WTC11 (cell line): Measurements from ENCODE around the gene RBL1. TPM values are rescaled to one million over a fixed set of nuclear protein-coding genes. Genes with fewer than 3 reads are reported as not detected.

Source experiments
- ATAC-seq: fragments of 200-7000 bp; cut with Tn5 transposase; 2 replicates; pipeline ENCODE4 v1.10.0; 2021; ENCODE audit warnings: mild to moderate bottlenecking, moderate library complexity
- CTCF ChIA-PET: fragments of 300-600 bp; sonication (Branson Sonifier 250); formaldehyde crosslinking; loops from one replicate; lab custom pipeline; 2021; ENCODE audit warnings: antibody characterized with exemption; lab: Charles Lee
- POLR2A ChIA-PET: fragments of 350-600 bp; sonication (Branson Sonifier 250); formaldehyde crosslinking; loops from one replicate; lab custom pipeline; 2021; ENCODE audit warnings: antibody characterized with exemption; lab: Charles Lee
- DNase-seq: peaks from one replicate; pipeline ENCODE4 v3.0.0; 2021; ENCODE audit warnings: low spot score
- H3K27ac Mint-ChIP-seq: 2 replicates; pipeline ENCODE4 v1.8.0; 2021; ENCODE audit warnings: mixed read lengths
- H3K27me3 Mint-ChIP-seq: 2 replicates; pipeline ENCODE4 v1.8.0; 2021; ENCODE audit warnings: low read depth, mild to moderate bottlenecking, moderate library complexity, mixed read lengths
- H3K36me3 Mint-ChIP-seq: 2 replicates; pipeline ENCODE4 v1.8.0; 2021; ENCODE audit warnings: mixed read lengths
- H3K4me1 Mint-ChIP-seq: 2 replicates; pipeline ENCODE4 v1.8.0; 2022; ENCODE audit warnings: mixed read lengths
- H3K4me3 Mint-ChIP-seq: 2 replicates; pipeline ENCODE4 v1.8.0; 2021; ENCODE audit warnings: mild to moderate bottlenecking, moderate library complexity, mixed read lengths
- H3K9me3 Mint-ChIP-seq: 2 replicates; pipeline ENCODE4 v1.8.0; 2021; ENCODE audit warnings: mixed read lengths
- AFF4 ChIP-seq: sonication (generic); formaldehyde crosslinking; IDR thresholded peaks from 2 replicates; pipeline ENCODE4 v1.8.1; 2023; ENCODE audit warnings: mild to moderate bottlenecking, missing genetic modification reagents, borderline replicate concordance
- ATF6 ChIP-seq: sonication (generic); formaldehyde crosslinking; IDR thresholded peaks from 2 replicates; pipeline ENCODE4 v1.8.1; 2023; ENCODE audit warnings: mild to moderate bottlenecking, missing genetic modification reagents
- CBFB ChIP-seq: sonication (generic); formaldehyde crosslinking; IDR thresholded peaks from 2 replicates; pipeline ENCODE4 v1.8.1; 2022; ENCODE audit warnings: mild to moderate bottlenecking, low read depth, missing genetic modification reagents
- ERG ChIP-seq: fragments of 250-450 bp; sonication (Bioruptor Pico); IDR thresholded peaks from 2 replicates; pipeline ENCODE4 v1.8.0; 2021; ENCODE audit warnings: mild to moderate bottlenecking
- FOXJ3 ChIP-seq: sonication (generic); formaldehyde crosslinking; IDR thresholded peaks from 2 replicates; pipeline ENCODE4 v1.9.0; 2021; ENCODE audit warnings: missing genetic modification reagents, mild to moderate bottlenecking, borderline replicate concordance
- GTF2I ChIP-seq: fragments of 250-450 bp; sonication (Bioruptor Pico); conservative IDR thresholded peaks from 2 replicates; pipeline ENCODE4 v1.4.0; 2021; ENCODE audit warnings: mild to moderate bottlenecking
- HMGXB4 ChIP-seq: sonication (generic); formaldehyde crosslinking; IDR thresholded peaks from 2 replicates; pipeline ENCODE4 v1.8.1; 2023; ENCODE audit warnings: mild to moderate bottlenecking, moderate library complexity, missing genetic modification reagents
- MLX ChIP-seq: sonication (generic); formaldehyde crosslinking; IDR thresholded peaks from 2 replicates; pipeline ENCODE4 v1.8.1; 2023; ENCODE audit warnings: mild to moderate bottlenecking, missing genetic modification reagents, moderate library complexity
- NFATC4 ChIP-seq: fragments of 250-450 bp; sonication (Bioruptor Pico); IDR thresholded peaks from 2 replicates; pipeline ENCODE4 v1.9.0; 2021; ENCODE audit warnings: mild to moderate bottlenecking
- NFE2L1 ChIP-seq: sonication (generic); formaldehyde crosslinking; IDR thresholded peaks from 2 replicates; pipeline ENCODE4 v1.8.1; 2023; ENCODE audit warnings: missing genetic modification reagents
- PREB ChIP-seq: sonication (generic); formaldehyde crosslinking; IDR thresholded peaks from 2 replicates; pipeline ENCODE4 v1.8.1; 2022; ENCODE audit warnings: mild to moderate bottlenecking, missing genetic modification reagents, moderate library complexity, borderline replicate concordance
- SOX15 ChIP-seq: fragments of 250-450 bp; sonication (Bioruptor Pico); IDR thresholded peaks from 2 replicates; pipeline ENCODE4 v1.9.0; 2021; ENCODE audit warnings: mild to moderate bottlenecking
- TCF7 ChIP-seq: sonication (generic); formaldehyde crosslinking; IDR thresholded peaks from 2 replicates; pipeline ENCODE4 v1.8.0; 2022; ENCODE audit warnings: mild to moderate bottlenecking, low read depth, missing genetic modification reagents, moderate library complexity
- TEAD1 ChIP-seq: sonication (generic); formaldehyde crosslinking; IDR thresholded peaks from 2 replicates; pipeline ENCODE4 v1.8.0; 2022; ENCODE audit warnings: mild to moderate bottlenecking, missing genetic modification reagents
- TEAD4 ChIP-seq: sonication (generic); formaldehyde crosslinking; IDR thresholded peaks from 2 replicates; pipeline ENCODE4 v1.8.0; 2022; ENCODE audit warnings: mild to moderate bottlenecking, missing genetic modification reagents
- ZMAT4 ChIP-seq: fragments of 250-450 bp; sonication (Bioruptor Pico); IDR thresholded peaks from 2 replicates; pipeline ENCODE4 v1.9.0; 2021; ENCODE audit warnings: mild to moderate bottlenecking
- ZNF138 ChIP-seq: sonication (generic); formaldehyde crosslinking; conservative IDR thresholded peaks from 2 replicates; pipeline ENCODE4 v1.8.1; 2022; ENCODE audit warnings: mild to moderate bottlenecking, moderate library complexity, missing genetic modification reagents
- ZNF232 ChIP-seq: sonication (generic); formaldehyde crosslinking; IDR thresholded peaks from 2 replicates; pipeline ENCODE4 v1.8.0; 2022; ENCODE audit warnings: mild to moderate bottlenecking, missing genetic modification reagents
- ZNF263 ChIP-seq: sonication (generic); formaldehyde crosslinking; IDR thresholded peaks from 2 replicates; pipeline ENCODE4 v1.8.1; 2022; ENCODE audit warnings: low read depth, mild to moderate bottlenecking, moderate library complexity, missing genetic modification reagents
- ZNF423 ChIP-seq: fragments of 250-450 bp; sonication (Bioruptor Pico); IDR thresholded peaks from 2 replicates; pipeline ENCODE4 v2.1.2; 2022; ENCODE audit warnings: mild to moderate bottlenecking, moderate library complexity
- ZNF512 ChIP-seq: sonication (generic); formaldehyde crosslinking; IDR thresholded peaks from 2 replicates; pipeline ENCODE4 v1.8.1; 2022; ENCODE audit warnings: missing genetic modification reagents, borderline replicate concordance
- total RNA-seq: library from RNA; stranded (reverse); gene quantifications from 3 replicates; pipeline ENCODE4 v1.2.3, GENCODE V29; 2021

The RBL1 gene
- total RNA-seq, 1 experiment from 2014 or later = 11.1 TPM

GRCh38 chr20:36974660-36975059 lies 121.1 kb downstream of the RBL1 start (continued):
- TF ChIP-seq NFATC4 (CRISPR knock-in tag) (no peak), TEAD4 (no peak), ZNF263 (CRISPR knock-in tag) (no peak), ZNF512 (CRISPR knock-in tag) (no peak), MLX (CRISPR knock-in tag) (no peak), HMGXB4 (CRISPR knock-in tag) (no peak)

- Mint-ChIP-seq H3K27me3 (no peaks in the 10 kb centered on the region), H3K27ac (no peak overlapping the region), H3K4me3 (no peak overlapping the region)
Measured at GRCh38 chr20:36971103-36971502, 124.7 kb downstream of the RBL1 start.

GRCh38 chr20:36969478-36970186 lies 126.2 kb downstream of the RBL1 start:
- Mint-ChIP-seq H3K9me3 (peaks cover 9% of the 10 kb centered on the region), H3K27me3 (no peaks in the 10 kb centered on the region), H3K27ac (no peak overlapping the region), H3K36me3 (no peaks in the 10 kb centered on the region; the same call in 1 of the 2 replicates), H3K4me3 (no peak overlapping the region), H3K4me1 (peaks cover 8% of the 10 kb centered on the region)
- ChIA-PET CTCF (no interaction called here), POLR2A (no interaction called here)
- ATAC-seq = peak; percentile 52
- no peak for DNase-seq
- no peak for TF ChIP-seq TEAD1 (CRISPR knock-in tag)
- no peak for TF ChIP-seq ZNF232 (CRISPR knock-in tag)
- no peak for TF ChIP-seq ZNF138 (CRISPR knock-in tag)
- TF ChIP-seq AFF4 = no peak
- TF ChIP-seq ZMAT4 (CRISPR knock-in tag) = no peak
- TF ChIP-seq PREB (CRISPR knock-in tag) = no peak
- no peak for TF ChIP-seq ATF6 (CRISPR knock-in tag)
- TF ChIP-seq ERG (CRISPR knock-in tag) = no peak
- no peak for TF ChIP-seq GTF2I (CRISPR knock-in tag)
- TF ChIP-seq CBFB (CRISPR knock-in tag) = no peak
- TF ChIP-seq FOXJ3 (CRISPR knock-in tag) = no peak
- TF ChIP-seq SOX15 (CRISPR knock-in tag) = no peak

More at GRCh38 chr20:36971103-36971502, 124.7 kb downstream of the RBL1 start:
- ATAC-seq (no peak), DNase-seq (no peak)
- H3K4me1 Mint-ChIP-seq = peaks cover 8% of the 10 kb centered on the region
- CTCF ChIA-PET = no interaction called here
- H3K9me3 Mint-ChIP-seq = peaks cover 9% of the 10 kb centered on the region
- no peaks in the 10 kb centered on the region; the same call in 1 of the 2 replicates for H3K36me3 Mint-ChIP-seq
- POLR2A ChIA-PET = no interaction called here
- no peak for TF ChIP-seq ZNF138 (CRISPR knock-in tag)
- no peak for TF ChIP-seq NFE2L1 (CRISPR knock-in tag)
- no peak for TF ChIP-seq ZNF423 (CRISPR knock-in tag)
- TF ChIP-seq TCF7 (CRISPR knock-in tag) = no peak
- TF ChIP-seq GTF2I (CRISPR knock-in tag) = no peak
- no peak for TF ChIP-seq CBFB (CRISPR knock-in tag)
